HCT116 (cell line): ENCODE results near the gene PGAP3. TPM values are rescaled to one million over a fixed set of nuclear protein-coding genes. Genes with fewer than 3 reads are reported as not detected.

Experiments
- ATAC-seq: fragments of 200-7000 bp; cut with Tn5 transposase; 2 replicates; pipeline ENCODE4 v1.9.1; 2020; ENCODE audit warnings: mild to moderate bottlenecking, moderate library complexity
- BruUV-seq: library from RNA; stranded (reverse); fragments of 400-500 nt; replicated peaks from 2 replicates; lab custom pipeline; 2021; lab: Mats Ljungman, UMichigan
- CTCF ChIA-PET: fragments of 300-600 bp; sonication (Branson Sonifier 250); formaldehyde crosslinking; loops from one replicate; lab custom pipeline; 2021; ENCODE audit warnings: antibody characterized with exemption; lab: Charles Lee
- POLR2A ChIA-PET: fragments of 300-600, 350-600 bp; sonication (Branson Sonifier 250); formaldehyde crosslinking; loops from one replicate; lab custom pipeline; 2021; ENCODE audit warnings: antibody characterized with exemption; lab: Charles Lee
- RAD21 ChIA-PET, 2 experiments: fragments of 300-600 bp; sonication (Branson Sonifier 250); formaldehyde crosslinking; loops; one replicate each; lab custom pipeline; 2023; ENCODE audit warnings: low total read pairs in 2 of 2; ENCODE audit not compliant: uncharacterized antibody in 2 of 2, unreplicated experiment in 2 of 2, low non-redundant PET in 1 of 2; lab: Charles Lee
- DNase-seq: peaks from one replicate; pipeline ENCODE4 v3.0.0-alpha.2; 2010; ENCODE audit warnings: low read depth, low spot score
- H2AFZ ChIP-seq: fragments of 200-600 bp; shearing (Covaris generic), sonication (generic); 2 replicates; pipeline ENCODE4 v1.6.1; 2017; ENCODE audit warnings: low read depth, mixed run types, mixed read lengths, antibody characterized with exemption, low read length; ENCODE audit not compliant: poor library complexity, severe bottlenecking
- H3K27ac ChIP-seq: 2 replicates; pipeline ENCODE4 v1.5.1; 2012; ENCODE audit warnings: low read depth, low read length
- H3K27me3 ChIP-seq: fragments of 200-600 bp; sonication (generic); 2 replicates; pipeline ENCODE4 v1.6.1; 2016; ENCODE audit warnings: mixed run types, low read length, mixed read lengths; ENCODE audit not compliant: insufficient read depth
- H3K36me3 ChIP-seq, 2 experiments: fragments of 200-500 bp in 1 of 2; fragments of 200-600 bp in 1 of 2; sonication (Bioruptor generic) in 1 of 2; sonication (generic) in 1 of 2; 2 replicates each; pipeline versions ENCODE4 v1.5.1 to v1.6.1; 2014 to 2016; ENCODE audit warnings: low read length in 2 of 2, inconsistent platforms in 1 of 2, mixed read lengths in 1 of 2, mixed run types in 1 of 2; ENCODE audit not compliant: insufficient read depth in 2 of 2, control insufficient read depth in 1 of 2
- H3K4me1 ChIP-seq, 2 experiments: fragments of 200-600 bp in 1 of 2; sonication (generic) in 1 of 2; 2 replicates each; pipeline versions ENCODE4 v1.5.1 to v1.6.1; 2012 to 2017; ENCODE audit warnings: low read length in 2 of 2, inconsistent platforms in 1 of 2, mild to moderate bottlenecking in 1 of 2, mixed read lengths in 1 of 2, mixed run types in 1 of 2, moderate library complexity in 1 of 2; ENCODE audit not compliant: insufficient read depth in 2 of 2, control insufficient read depth in 1 of 2
- H3K4me2 ChIP-seq: fragments of 200-600 bp; sonication (generic); 2 replicates; pipeline ENCODE4 v1.6.1; 2017; ENCODE audit warnings: mixed run types, low read length, mixed read lengths
- H3K4me3 ChIP-seq, 2 experiments: fragments of 200-600 bp in 1 of 2; sonication (generic) in 1 of 2; replicated peaks in 1 of 2; 2 replicates each; pipeline ENCODE4 v1.5.1; 2011 to 2016; ENCODE audit warnings: low read length in 2 of 2, control low read depth in 1 of 2, low read depth in 1 of 2, mild to moderate bottlenecking in 1 of 2, mixed read lengths in 1 of 2, mixed run types in 1 of 2
- H3K79me2 ChIP-seq: fragments of 200-600 bp; sonication (generic); 2 replicates; pipeline ENCODE4 v1.6.1; 2017; ENCODE audit warnings: mild to moderate bottlenecking, mixed run types, low read length, moderate library complexity, mixed read lengths; ENCODE audit not compliant: insufficient read depth
- H3K9ac ChIP-seq: fragments of 200-600 bp; sonication (generic); 2 replicates; pipeline ENCODE4 v1.6.1; 2016; ENCODE audit warnings: low read length, mixed read lengths
- H3K9me2 ChIP-seq: fragments of 200-600 bp; sonication (generic), shearing (Covaris generic); 2 replicates; pipeline ENCODE4 v1.6.1; 2017; ENCODE audit warnings: mixed run types, mild to moderate bottlenecking, moderate library complexity; ENCODE audit not compliant: insufficient read depth
- H3K9me3 ChIP-seq, 2 experiments: fragments of 200-500 bp in 1 of 2; fragments of 200-600 bp in 1 of 2; sonication (Bioruptor generic) in 1 of 2; sonication (generic) in 1 of 2; 2 replicates each; pipeline ENCODE4 v1.6.1; 2014 to 2017; ENCODE audit warnings: low read length in 2 of 2, mixed read lengths in 2 of 2, inconsistent platforms in 1 of 2, low read depth in 1 of 2, mild to moderate bottlenecking in 1 of 2, mixed run types in 1 of 2, moderate library complexity in 1 of 2; ENCODE audit not compliant: control insufficient read depth in 1 of 2, insufficient read depth in 1 of 2
- H4K20me1 ChIP-seq: fragments of 200-600 bp; sonication (generic), shearing (Covaris generic); 2 replicates; pipeline ENCODE4 v1.6.1; 2017; ENCODE audit warnings: mixed run types, mild to moderate bottlenecking, moderate library complexity; ENCODE audit not compliant: insufficient read depth
- EGR1 ChIP-seq: IDR thresholded peaks from 2 replicates; pipeline ENCODE4 v1.6.1; 2012; ENCODE audit warnings: low read depth
- POLR2AphosphoS5 ChIP-seq: IDR thresholded peaks from 2 replicates; pipeline ENCODE4 v1.6.1; 2011; ENCODE audit warnings: mild to moderate bottlenecking, low read depth, low read length, moderate library complexity
- SRF ChIP-seq: IDR thresholded peaks from 2 replicates; pipeline ENCODE4 v1.6.1; 2012; ENCODE audit warnings: low read depth
- ZFX ChIP-seq: fragments of 450-650 bp; IDR thresholded peaks from 2 replicates; pipeline ENCODE4 v1.6.1; 2017
- ZNF274 ChIP-seq: fragments of 200-500 bp; sonication (Bioruptor generic); IDR thresholded peaks from 2 replicates; pipeline ENCODE4 v1.6.1; 2014; ENCODE audit warnings: mild to moderate bottlenecking, low read depth, low read length, inconsistent platforms
- intact Hi-C: fragments of 100-400 bp; cut with micrococcal nuclease; formaldehyde crosslinking; loops from 2 replicates; pipeline ENCODE4 v1.10.0; 2022
- total RNA-seq: library from RNA; stranded (reverse); gene quantifications from one replicate; pipeline ENCODE4 v1.2.1, GENCODE V29; 2021; ENCODE audit not compliant: unreplicated experiment
- TF ChIP-seq, protein P1 (sequence below), 3 experiments: fragments of 200-600 bp in 1 of 3; sonication (generic) in 1 of 3; IDR thresholded peaks in 2 of 3; conservative IDR thresholded peaks in 1 of 3; 2 replicates each; pipeline ENCODE4 v1.5.1; 2012 to 2017; ENCODE audit warnings: low read depth in 2 of 3, low read length in 2 of 3, antibody characterized with exemption in 1 of 3, borderline replicate concordance in 1 of 3, control low read depth in 1 of 3, mild to moderate bottlenecking in 1 of 3, mixed read lengths in 1 of 3, mixed run types in 1 of 3, moderate library complexity in 1 of 3; ENCODE audit not compliant: insufficient read depth in 1 of 3
- TF ChIP-seq, protein P2 (sequence below): IDR thresholded peaks from 2 replicates; pipeline ENCODE4 v1.6.1; 2011; ENCODE audit warnings: mild to moderate bottlenecking, low read length, moderate library complexity; ENCODE audit not compliant: insufficient replicate concordance; ENCODE audit errors: extremely low read depth
- TF ChIP-seq, protein P3 (sequence below): IDR thresholded peaks from 2 replicates; pipeline ENCODE4 v1.6.1; 2012

PGAP3 gene
- total RNA-seq, 1 experiment from 2014 or later = 15.2 TPM

DNA sequence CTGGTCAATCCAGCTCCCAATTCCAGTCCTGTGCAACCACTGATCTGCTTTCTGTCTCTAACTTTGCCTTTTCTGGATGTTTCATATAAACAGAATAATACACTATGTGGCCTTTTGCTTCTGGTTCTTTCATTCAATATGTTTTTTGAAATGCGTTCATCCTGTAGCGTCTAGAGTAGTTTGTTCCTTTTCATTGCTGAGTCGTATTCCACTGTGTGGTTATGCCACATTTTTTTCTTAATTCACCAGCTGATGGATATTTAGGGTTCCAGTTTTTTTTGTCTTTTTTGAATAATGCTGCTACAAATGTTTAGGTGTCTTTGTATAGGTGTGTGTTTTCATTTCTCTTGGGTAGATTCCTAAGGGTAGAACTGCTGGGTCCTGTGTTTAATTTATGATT, 44.7 kb upstream of the PGAP3 start:
- CTCF ChIA-PET = interaction anchor here (0.5 kb wide), 1 partner anchor 443 kb away, joined by 3 read pairs; no protein-coding TSS in a partner anchor
- no peak overlapping the region for H3K4me2 ChIP-seq
- POLR2A ChIA-PET = no interaction called here

More for the DNA sequence above, 44.7 kb upstream of the PGAP3 start:
- BruUV-seq = no TSS peak
- no peak overlapping the region for H2AFZ ChIP-seq
- H3K9me3 ChIP-seq = no peaks in the 10 kb centered on the region
- H3K9ac ChIP-seq = no peak overlapping the region
- RAD21 ChIA-PET = no interaction called here
- no peaks in the 10 kb centered on the region for H3K9me2 ChIP-seq
- H3K36me3 ChIP-seq = peaks cover 0 to 14% of the 10 kb centered on the region in 2 experiments; a peak in 1 of 4 replicates
- H3K4me1 ChIP-seq = peaks cover 18 to 45% of the 10 kb centered on the region in 2 experiments
- DNase-seq = no peak
- H3K27me3 ChIP-seq = no peaks in the 10 kb centered on the region
- no peak for ATAC-seq
- peaks cover 10% of the 10 kb centered on the region; the same call in 1 of the 2 replicates for H3K79me2 ChIP-seq
- no peak for TF ChIP-seq POLR2AphosphoS5
- TF ChIP-seq, protein P1, sequence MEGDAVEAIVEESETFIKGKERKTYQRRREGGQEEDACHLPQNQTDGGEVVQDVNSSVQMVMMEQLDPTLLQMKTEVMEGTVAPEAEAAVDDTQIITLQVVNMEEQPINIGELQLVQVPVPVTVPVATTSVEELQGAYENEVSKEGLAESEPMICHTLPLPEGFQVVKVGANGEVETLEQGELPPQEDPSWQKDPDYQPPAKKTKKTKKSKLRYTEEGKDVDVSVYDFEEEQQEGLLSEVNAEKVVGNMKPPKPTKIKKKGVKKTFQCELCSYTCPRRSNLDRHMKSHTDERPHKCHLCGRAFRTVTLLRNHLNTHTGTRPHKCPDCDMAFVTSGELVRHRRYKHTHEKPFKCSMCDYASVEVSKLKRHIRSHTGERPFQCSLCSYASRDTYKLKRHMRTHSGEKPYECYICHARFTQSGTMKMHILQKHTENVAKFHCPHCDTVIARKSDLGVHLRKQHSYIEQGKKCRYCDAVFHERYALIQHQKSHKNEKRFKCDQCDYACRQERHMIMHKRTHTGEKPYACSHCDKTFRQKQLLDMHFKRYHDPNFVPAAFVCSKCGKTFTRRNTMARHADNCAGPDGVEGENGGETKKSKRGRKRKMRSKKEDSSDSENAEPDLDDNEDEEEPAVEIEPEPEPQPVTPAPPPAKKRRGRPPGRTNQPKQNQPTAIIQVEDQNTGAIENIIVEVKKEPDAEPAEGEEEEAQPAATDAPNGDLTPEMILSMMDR (IDR thresholded peaks at IDR 0.05 in 2 of 3, conservative IDR thresholded peaks at IDR 0.05 in 1 of 3; ENCODE audit: borderline replicate concordance in 1 of 3, insufficient read depth in 1 of 3, low read depth in 2 of 3, low read length in 2 of 3) = no peak
- no peak for TF ChIP-seq EGR1
- TF ChIP-seq, protein P2, sequence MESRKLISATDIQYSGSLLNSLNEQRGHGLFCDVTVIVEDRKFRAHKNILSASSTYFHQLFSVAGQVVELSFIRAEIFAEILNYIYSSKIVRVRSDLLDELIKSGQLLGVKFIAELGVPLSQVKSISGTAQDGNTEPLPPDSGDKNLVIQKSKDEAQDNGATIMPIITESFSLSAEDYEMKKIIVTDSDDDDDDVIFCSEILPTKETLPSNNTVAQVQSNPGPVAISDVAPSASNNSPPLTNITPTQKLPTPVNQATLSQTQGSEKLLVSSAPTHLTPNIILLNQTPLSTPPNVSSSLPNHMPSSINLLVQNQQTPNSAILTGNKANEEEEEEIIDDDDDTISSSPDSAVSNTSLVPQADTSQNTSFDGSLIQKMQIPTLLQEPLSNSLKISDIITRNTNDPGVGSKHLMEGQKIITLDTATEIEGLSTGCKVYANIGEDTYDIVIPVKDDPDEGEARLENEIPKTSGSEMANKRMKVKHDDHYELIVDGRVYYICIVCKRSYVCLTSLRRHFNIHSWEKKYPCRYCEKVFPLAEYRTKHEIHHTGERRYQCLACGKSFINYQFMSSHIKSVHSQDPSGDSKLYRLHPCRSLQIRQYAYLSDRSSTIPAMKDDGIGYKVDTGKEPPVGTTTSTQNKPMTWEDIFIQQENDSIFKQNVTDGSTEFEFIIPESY = no peak
- no peak for TF ChIP-seq ZNF274
- no peak for TF ChIP-seq SRF
- TF ChIP-seq, protein P3, sequence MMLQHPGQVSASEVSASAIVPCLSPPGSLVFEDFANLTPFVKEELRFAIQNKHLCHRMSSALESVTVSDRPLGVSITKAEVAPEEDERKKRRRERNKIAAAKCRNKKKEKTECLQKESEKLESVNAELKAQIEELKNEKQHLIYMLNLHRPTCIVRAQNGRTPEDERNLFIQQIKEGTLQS = no peak
- no peak for TF ChIP-seq ZFX
- no peak overlapping the region for H3K27ac ChIP-seq
- H4K20me1 ChIP-seq = no peaks in the 10 kb centered on the region
- intact Hi-C loops = loop anchor here (10.0 kb wide), 1 partner anchor 222 kb away; no protein-coding TSS in a partner anchor
- no peak overlapping the region for H3K4me3 ChIP-seq
